Measurements from ENCODE around the gene TBX6. TPM values are rescaled to one million over a fixed set of nuclear protein-coding genes. Genes with fewer than 3 reads are reported as not detected.
A peak's percentile ranks its signal among the peaks of the same experiment; 100 is the strongest.

Gene TBX6
- total RNA-seq, 1 experiment from 2014 or later: 5.1 TPM

- TF ChIP-seq TEAD4 (CRISPR knock-in tag; IDR thresholded peaks at IDR 0.05) (no peak), JUN (CRISPR knock-in tag; IDR thresholded peaks at IDR 0.05) (no peak), NR2C2 (CRISPR knock-in tag; IDR thresholded peaks at IDR 0.05) (no peak), JAZF1 (CRISPR knock-in tag; IDR thresholded peaks at IDR 0.05) (no peak), ATF6 (CRISPR knock-in tag; IDR thresholded peaks at IDR 0.05) (no peak), GABPB1 (CRISPR knock-in tag; IDR thresholded peaks at IDR 0.05) (peak; percentile 11; the same call in 1 of the 2 replicates), E2F4 (CRISPR knock-in tag; IDR thresholded peaks at IDR 0.05; ENCODE audit: borderline replicate concordance, low read depth) (no peak), TEAD1 (CRISPR knock-in tag; IDR thresholded peaks at IDR 0.05) (peak; percentile 65; the same call in 1 of the 2 replicates), ZNF671 (CRISPR knock-in tag; IDR thresholded peaks at IDR 0.05) (no peak), SMAD3 (CRISPR knock-in tag; IDR thresholded peaks at IDR 0.05; ENCODE audit: borderline replicate concordance) (no peak), PRRX2 (CRISPR knock-in tag; IDR thresholded peaks at IDR 0.05) (no peak), E2F1 (CRISPR knock-in tag; IDR thresholded peaks at IDR 0.05) (no peak), CTCF (IDR thresholded peaks at IDR 0.05) (peak; percentile 90), IRF2 (CRISPR knock-in tag; IDR thresholded peaks at IDR 0.05; ENCODE audit: borderline replicate concordance, low read depth) (no peak), RORB (CRISPR knock-in tag; IDR thresholded peaks at IDR 0.05) (no peak), ZNF423 (CRISPR knock-in tag; IDR thresholded peaks at IDR 0.05) (no peak), TCF7 (CRISPR knock-in tag; IDR thresholded peaks at IDR 0.05; ENCODE audit: low read depth) (no peak), GTF2I (CRISPR knock-in tag; conservative IDR thresholded peaks at IDR 0.05) (peak; percentile 93; the same call in 1 of the 2 replicates), ZNF263 (CRISPR knock-in tag; IDR thresholded peaks at IDR 0.05; ENCODE audit: low read depth) (no peak), OVOL2 (CRISPR knock-in tag; IDR thresholded peaks at IDR 0.05; ENCODE audit: borderline replicate concordance) (no peak), E2F5 (CRISPR knock-in tag; IDR thresholded peaks at IDR 0.05) (no peak), MXD4 (CRISPR knock-in tag; IDR thresholded peaks at IDR 0.05; ENCODE audit: borderline replicate concordance) (no peak), SP1 (CRISPR knock-in tag; conservative IDR thresholded peaks at IDR 0.05) (peak; percentile 55; the same call in 1 of the 2 replicates), ZBTB43 (CRISPR knock-in tag; IDR thresholded peaks at IDR 0.05) (0 out of 2 replicates have a peak, but pooled peaks have one; percentile 21), ZNF425 (CRISPR knock-in tag; conservative IDR thresholded peaks at IDR 0.05) (no peak), NFYB (CRISPR knock-in tag; conservative IDR thresholded peaks at IDR 0.05; ENCODE audit: low read depth) (no peak)
These were observed 20.7 kb upstream of the TBX6 start (continued) for GRCh38 chr16:30112197-30113030.

All from WTC11 (cell line).